ENCODE data around the gene SLC25A23. TPM values are rescaled to one million over a fixed set of nuclear protein-coding genes. Genes with fewer than 3 reads are reported as not detected.
"Not testable (repeated sequence)": the region's sequence is repeated elsewhere in the genome, so short reads cannot be mapped to it uniquely, and the experiment has no call there.

The SLC25A23 gene
- 30.4 TPM for polyA plus RNA-seq (2012; ENCODE audit: insufficient read depth, insufficient read length)

GRCh38 chr19:6459262-6460098 is at the start of gene SLC25A23:
Gene SLC25A23, minus strand, starts transcription at chr19:6459792. Its CDS starts 164 bp downstream, at chr19:6459628.
- H3K4me3 ChIP-seq (ENCODE audit: low read length) = peak within 1 kb of the TSS; percentile 72
- DNase-seq (ENCODE audit: low read depth, low spot score) = peak; percentile 63

- H3K4me3 ChIP-seq (ENCODE audit: low read length); DNase-seq (ENCODE audit: low read depth, low spot score): not testable (repeated sequence)
These were observed 48.6 kb upstream of the SLC25A23 start for GRCh38 chr19:6508028-6508771.

GRCh38 chr19:6503407-6504201 is 44.0 kb upstream of the SLC25A23 start:
- no peak for DNase-seq (ENCODE audit: low read depth, low spot score)

GRCh38 chr19:6501740-6502648 is 42.4 kb upstream of the SLC25A23 start, which contains the start of gene TUBB4A:
Gene TUBB4A, minus strand, starts transcription at chr19:6502309. Its CDS starts 97 bp downstream, at chr19:6502212.
- peak within 1 kb of the TSS; percentile 48 for H3K4me3 ChIP-seq (ENCODE audit: low read length)
- DNase-seq (ENCODE audit: low read depth, low spot score) = no peak

More at GRCh38 chr19:6503407-6504201, 44.0 kb upstream of the SLC25A23 start:
- no peak overlapping the region for H3K4me3 ChIP-seq (ENCODE audit: low read length)

- no peak overlapping the region; the same call in 1 of the 2 replicates for H3K4me3 ChIP-seq (ENCODE audit: low read length)
These were observed 41.5 kb upstream of the SLC25A23 start for GRCh38 chr19:6500837-6501739.

GRCh38 chr19:6499052-6499790 is 39.6 kb upstream of the SLC25A23 start:
- H3K4me3 ChIP-seq (ENCODE audit: low read length) = no peak overlapping the region
- no peak for DNase-seq (ENCODE audit: low read depth, low spot score)

More at GRCh38 chr19:6500837-6501739, 41.5 kb upstream of the SLC25A23 start:
- no peak for DNase-seq (ENCODE audit: low read depth, low spot score)

- no peak for DNase-seq (ENCODE audit: low read depth, low spot score)
- no peak overlapping the region for H3K4me3 ChIP-seq (ENCODE audit: low read length)
These were observed 38.9 kb upstream of the SLC25A23 start for GRCh38 chr19:6498294-6499036.

GRCh38 chr19:6495947-6496346 is 36.4 kb upstream of the SLC25A23 start:
- DNase-seq (ENCODE audit: low read depth, low spot score) = no peak
- H3K4me3 ChIP-seq (ENCODE audit: low read length) = no peak overlapping the region

- DNase-seq (ENCODE audit: low read depth, low spot score) = no peak
- no peak overlapping the region for H3K4me3 ChIP-seq (ENCODE audit: low read length)
These were observed 34.9 kb upstream of the SLC25A23 start for GRCh38 chr19:6494438-6495036.

GRCh38 chr19:6491802-6492592 is 32.4 kb upstream of the SLC25A23 start:
- H3K4me3 ChIP-seq (ENCODE audit: low read length) = no peak overlapping the region
- DNase-seq (ENCODE audit: low read depth, low spot score) = no peak

GRCh38 chr19:6490134-6490533 is 30.5 kb upstream of the SLC25A23 start:
- no peak overlapping the region for H3K4me3 ChIP-seq (ENCODE audit: low read length)
- no peak for DNase-seq (ENCODE audit: low read depth, low spot score)

GRCh38 chr19:6489278-6490061 is 29.9 kb upstream of the SLC25A23 start:
- DNase-seq (ENCODE audit: low read depth, low spot score) = no peak
- no peak overlapping the region for H3K4me3 ChIP-seq (ENCODE audit: low read length)

- no peak overlapping the region for H3K4me3 ChIP-seq (ENCODE audit: low read length)
- DNase-seq (ENCODE audit: low read depth, low spot score) = no peak
These were observed 25.2 kb upstream of the SLC25A23 start for GRCh38 chr19:6484831-6485230.

GRCh38 chr19:6484230-6484629 is 24.6 kb upstream of the SLC25A23 start:
- DNase-seq (ENCODE audit: low read depth, low spot score) = no peak
- no peak overlapping the region for H3K4me3 ChIP-seq (ENCODE audit: low read length)
